Nucleus accumbens (tissue), 56 donors: Measurements from ENCODE around the gene NQO2.
"Not testable (repeated sequence)": the region's sequence is repeated elsewhere in the genome, so short reads cannot be mapped to it uniquely, and the experiment has no call there.

Experiments
- DNase-seq, 56 donors: peaks; one replicate each; lab custom pipeline; 2025; lab: John Stamatoyannopoulos, UW

NQO2 gene

DNA sequence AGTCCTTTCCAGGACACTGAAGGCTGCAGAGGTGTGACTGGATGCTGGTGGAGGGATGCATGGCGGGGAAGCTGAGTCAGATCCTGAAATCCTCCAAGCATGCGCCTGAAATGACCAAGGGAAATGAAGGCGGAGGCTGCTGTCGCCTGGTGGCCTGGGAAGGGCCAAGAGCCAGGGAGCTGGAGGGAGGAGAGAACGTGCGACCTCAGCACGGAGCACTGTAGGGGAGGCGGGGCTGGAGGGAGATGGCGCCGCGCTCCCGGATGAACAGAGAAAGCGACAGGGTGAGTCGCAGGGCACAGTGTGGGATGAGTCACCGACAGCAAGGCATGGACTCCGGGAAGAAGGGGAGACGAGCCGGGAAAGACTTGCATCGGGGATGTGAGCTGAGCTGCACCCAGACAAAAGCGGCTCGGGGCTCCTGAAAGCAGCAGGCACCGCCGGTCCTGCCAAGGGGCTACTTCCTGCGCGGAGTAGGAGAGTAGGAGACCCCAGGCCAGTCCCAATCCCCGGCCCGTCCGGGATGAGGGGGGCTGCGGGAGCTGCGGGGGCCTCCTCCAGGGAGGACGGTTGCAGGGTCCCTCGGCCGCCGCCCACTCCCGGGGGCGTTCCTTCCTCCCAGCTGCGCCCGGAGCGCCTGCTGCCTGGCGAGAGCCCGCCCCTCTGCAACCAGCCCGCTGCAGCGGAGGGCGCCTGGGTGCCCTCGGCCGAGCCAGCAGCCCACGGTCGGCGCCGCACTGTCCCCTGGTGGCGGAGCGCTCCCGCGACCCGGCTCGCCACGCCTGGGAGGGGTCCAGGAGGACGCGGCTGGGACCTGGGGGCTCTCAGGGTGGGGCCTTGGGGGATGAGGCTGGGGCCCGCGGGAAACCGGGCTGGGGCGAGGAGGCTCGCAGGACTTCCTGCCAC, 11.0 kb upstream of the NQO2 start:
- peak; percentile 70 to 98 (median 88) for DNase-seq

DNA sequence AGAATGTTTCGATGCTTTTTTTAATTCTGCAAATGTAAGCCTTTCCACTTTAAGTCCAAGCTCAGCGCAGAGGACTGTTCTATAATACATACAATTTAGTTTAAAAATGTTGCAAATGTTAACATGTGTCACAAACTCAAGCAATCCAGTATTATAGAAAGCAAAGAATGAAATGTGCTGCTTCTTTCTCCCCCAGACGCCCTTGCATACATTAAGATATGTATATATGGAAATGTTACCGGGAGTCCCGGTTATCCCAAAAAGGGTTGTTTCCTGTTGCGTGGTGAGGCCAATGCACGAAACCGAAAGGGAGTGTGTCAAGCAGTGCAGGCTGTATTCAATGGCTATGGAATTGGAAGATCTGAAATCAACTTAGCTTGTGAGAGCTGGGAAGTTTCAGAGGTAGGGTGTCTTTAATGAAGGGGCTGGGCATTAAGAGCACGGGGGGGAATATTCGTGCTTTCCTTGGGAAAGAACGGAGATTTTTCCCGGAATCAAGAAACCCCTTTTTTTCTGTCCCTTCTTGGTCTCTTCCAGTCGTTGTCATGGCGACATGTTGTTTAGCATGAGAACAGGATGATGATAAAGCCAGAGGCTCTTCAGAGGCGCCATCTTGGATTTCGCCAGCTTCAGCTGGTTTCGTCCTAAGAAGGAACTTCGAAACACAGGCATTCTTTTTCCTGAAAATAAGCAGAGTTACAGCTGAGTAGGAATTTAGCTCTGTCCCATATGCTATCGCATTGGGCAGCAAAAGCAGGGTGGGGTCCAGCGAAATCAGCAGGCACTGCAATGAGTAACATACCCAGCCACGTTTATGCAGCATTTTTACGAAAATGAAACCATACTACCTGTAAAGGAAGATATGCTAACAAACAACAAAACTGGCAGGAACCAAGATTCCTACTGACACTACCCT, 10.1 kb upstream of the NQO2 start:
- DNase-seq, result peak; percentile 21 to 98 (median 88)

DNA sequence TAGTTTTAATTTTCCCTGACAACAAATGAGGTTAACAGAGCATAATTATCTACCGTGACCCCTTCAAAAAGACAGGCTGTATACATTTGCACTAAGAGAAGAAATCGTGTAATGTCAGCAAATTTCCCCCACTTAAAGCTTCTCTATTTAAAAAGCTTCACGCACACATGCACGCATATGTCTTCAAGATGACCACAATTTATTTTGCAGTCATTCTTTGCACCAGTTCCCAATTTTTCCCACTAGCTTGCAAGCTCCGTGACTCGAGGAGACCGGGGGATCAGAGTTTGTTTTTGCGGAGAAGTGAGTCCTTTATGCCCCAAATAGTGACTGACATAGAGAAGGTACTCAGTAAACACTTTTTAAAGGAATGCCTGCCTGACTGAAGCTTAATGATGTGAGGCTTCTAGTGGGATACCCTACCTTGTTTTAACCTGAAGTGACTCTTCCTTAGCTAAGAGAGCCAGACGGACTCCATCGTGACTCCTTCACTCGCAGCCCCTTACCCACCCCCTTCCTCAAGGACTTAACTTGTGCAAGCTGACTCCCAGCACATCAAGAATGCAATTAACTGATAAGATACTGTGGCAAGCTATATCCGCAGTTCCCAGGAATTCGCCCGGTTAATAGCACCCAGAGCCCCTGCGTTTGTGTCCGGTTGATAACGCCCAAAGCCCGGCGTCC, 9.3 kb upstream of the NQO2 start:
- peak in 32 of 56 donors; percentile 8 to 74 (median 32) for DNase-seq

DNA sequence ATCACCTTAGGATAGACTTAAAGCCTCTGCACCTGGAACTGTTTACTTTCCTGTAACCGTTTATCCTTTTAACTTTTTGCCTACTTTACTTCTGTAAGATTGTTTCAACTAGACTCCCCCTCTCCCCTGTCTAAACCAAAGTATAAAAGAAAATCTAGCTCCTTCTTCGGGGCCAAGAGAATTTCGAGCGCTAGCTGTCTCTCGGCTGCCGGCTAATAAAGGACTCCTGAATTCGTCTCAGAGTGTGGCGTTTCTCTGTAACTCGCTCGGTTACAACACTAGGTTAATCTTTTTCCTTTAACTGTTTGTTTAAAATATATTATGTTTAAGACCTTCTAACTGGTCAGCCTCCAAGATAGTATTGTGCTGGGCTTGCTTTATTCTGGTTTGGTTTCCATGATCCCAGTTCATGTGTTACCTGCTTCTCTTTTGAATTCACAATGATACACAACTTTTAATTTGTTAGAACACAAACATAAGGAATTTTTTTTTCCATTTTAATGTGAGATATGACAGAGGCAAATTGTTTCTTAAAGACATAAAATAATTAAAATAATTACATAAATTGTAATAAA, 8.7 kb upstream of the NQO2 start:
- peak in 2 of 56 donors; percentile 40 to 63 for DNase-seq

DNA sequence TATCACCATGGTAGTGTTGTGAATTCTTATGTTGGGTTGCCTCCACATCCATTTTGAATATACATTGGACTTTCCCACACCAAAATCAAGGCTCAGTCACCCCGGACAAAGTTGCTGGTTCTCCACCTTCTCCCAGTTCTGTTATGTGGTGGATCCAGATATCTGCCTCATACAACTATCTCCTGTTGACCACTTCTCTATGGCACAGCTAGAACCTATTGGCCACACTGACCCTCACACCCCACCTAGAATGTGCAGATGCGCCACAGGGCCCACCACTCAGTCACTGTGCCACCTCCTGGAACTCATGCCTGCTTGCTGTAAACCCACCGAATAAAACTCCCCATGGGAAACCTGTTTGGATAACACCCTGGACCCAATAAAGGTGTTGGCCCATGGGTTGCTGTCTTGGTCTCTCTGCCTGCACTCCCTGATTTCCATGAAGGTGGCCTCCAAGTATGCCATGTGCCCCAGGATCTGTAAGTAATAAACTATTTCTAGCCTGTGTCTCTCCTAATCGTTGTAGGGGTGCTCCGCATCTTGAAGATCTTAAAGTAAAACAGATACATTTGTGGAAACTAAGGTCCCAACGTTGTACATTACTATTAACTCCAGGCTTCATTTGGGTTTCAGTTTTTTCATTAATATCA, 7.2 kb upstream of the NQO2 start:
- no peak for DNase-seq

DNA sequence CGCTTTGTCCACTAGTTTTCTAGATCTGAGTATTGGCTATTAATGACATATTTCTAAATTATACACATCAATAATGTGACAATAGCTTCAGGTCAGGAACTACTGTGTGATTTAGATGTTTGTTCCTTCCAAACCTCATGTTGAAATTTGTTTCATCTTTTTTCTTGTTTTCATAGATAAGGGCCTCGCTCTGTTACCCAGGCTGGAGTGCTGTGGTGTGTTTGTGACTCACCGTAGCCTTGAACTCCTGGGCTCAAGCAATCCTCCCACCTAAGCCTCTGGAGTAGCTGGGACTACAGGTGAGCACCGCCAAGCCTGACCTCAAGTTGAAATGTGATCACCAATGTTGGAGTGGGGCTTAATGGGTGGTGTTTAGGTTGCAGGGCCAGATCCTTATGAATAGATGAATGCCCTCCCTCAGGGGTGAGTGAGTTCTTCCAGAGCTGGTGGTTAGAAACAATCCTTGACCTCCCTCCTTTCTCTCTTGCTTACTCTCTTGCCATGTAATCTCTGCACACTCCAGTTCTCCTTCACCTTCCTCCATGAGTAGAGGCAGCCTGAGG, 5.9 kb upstream of the NQO2 start:
- DNase-seq, result no peak

DNA sequence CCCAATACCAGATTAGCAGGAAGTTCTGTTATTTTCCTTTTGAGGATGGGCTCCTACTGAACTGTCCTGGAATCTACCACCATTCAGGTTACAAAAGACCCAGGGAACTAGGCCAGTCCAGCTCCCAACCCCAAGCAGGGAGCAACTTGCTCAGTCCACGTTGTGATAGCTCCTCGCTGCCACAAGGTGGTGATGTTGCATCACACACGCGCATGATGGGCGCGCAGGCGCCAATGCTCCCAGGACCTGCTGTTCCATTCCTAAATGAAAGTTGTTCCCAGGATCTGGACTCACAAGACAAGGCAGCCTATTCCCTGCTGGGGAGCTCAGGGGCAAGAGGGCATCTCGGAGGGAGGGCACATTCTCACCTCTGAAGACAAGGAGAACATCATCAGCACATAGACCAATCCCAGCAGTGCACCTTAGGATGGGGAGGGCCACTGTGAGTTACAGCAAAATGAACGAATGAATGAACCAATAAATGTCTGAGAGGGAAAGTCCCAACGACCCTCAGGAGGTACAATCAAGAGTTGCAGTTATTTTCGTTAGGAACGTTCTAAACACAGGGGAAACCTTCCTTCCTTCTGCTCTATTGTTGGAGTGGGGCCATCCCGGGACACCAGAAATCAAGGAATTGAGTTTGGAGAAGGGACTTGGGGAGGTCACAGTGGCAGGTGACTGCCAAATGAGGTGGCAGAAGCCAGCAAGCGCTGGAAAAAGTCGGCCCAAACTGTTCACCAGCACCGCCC, 1.3 kb upstream of the NQO2 start:
- DNase-seq, result peak in 27 of 56 donors; percentile 8 to 60 (median 40)

DNA sequence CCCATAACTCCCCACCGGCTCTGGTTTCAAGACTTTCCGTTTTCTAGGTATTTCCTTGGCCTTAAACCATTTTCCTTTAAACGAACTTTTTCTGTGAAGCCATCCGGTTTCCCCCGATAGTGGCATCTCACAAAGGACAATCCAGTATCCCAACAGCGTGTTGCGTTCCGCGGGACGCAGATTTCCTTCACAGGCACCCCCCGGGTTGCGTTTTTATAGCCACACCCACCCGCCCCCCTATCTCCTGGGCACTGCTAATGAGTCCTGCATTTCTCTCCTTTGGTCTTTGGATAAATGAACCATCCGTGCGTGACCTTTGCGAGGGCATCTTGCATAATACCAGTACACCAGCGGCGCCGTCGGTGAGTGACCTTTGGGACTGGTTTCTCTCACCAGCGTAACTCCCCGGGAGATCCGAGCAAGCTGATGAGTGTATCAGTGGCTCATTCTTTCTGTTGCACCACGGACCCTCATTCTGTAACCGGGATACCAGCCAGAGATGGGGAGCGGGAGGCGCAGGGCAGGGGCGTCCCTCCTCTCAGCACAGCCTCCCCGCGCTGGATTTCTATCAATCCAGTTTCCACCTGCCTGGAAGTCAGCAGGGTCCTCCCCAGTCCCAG, 586 bp upstream of the NQO2 start:
- peak in 8 of 56 donors; percentile 36 to 77 (median 62) for DNase-seq

DNA sequence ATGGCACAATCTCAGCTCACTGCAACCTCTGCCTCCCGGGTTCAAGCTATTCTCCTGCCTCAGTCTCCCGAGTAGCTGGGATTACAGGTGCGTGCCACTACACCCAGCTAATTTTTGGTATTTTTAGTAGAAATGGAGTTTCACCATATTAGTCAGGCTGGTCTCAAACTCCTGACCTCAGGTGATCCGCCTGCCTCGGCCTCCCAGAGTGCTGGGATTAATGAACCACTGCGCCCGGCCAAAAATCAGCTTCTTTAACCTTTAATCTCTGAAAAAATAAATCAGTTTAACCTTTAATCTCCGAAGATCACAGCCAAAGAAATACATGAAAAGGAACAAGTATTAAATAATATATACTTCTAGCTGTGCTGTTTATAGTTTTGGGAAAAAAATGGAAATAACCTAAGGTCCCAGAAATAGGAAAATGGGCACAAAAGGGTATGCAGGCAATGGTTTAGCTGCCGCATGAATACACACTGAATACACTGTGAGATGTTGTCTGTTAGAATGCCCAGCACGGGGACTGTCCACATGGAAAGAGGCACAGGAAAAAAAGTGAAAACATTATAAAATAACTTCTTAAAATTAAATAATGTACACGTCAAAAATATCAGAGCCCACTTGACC, 1.6 kb downstream of the NQO2 start:
- DNase-seq, result no peak

DNA sequence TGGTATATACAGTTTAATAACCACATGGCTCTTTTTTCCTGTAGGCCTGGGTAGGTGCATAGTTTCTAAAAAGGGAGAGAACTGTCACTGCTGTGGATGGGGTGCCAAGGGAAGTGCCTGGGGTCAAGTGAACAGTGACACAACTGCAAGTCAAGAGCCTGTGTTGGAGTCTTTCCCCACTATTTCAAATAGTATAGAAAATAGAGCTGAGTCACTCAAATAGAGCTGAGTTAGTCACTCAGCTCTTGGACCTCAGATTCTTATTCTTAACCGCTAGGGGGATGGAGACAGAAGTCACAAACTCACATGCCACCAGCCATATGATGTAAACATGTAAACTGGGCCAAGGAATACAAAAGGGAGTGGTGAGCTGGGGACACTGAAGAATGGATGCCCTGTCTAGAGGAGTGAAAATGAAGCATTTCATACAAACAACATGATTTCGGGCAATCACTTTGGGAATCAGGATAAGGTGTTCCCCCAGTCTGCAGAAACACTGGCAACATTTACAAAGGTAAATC, 2.1 kb downstream of the NQO2 start:
- peak in 5 of 56 donors; percentile 10 to 31 (median 19) for DNase-seq

DNA sequence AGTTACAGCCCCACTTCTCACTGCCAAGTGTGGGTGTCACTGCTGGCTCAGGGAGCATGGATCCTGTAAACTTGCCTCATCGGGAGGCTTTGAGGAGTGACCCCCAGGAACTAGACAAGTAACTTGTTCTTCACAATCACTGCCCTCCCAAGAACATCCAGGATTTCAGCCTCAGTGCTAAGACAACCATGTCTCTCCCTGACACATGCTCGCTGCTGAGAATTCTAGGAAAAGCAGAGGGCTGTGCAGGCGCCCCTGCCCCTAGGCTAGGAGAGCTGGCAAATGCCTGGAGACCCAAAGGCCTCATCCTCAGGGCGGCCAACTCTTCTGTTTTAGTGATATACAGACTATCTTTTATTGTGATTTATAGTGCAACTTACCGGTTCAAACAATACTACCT, 3.5 kb downstream of the NQO2 start:
- not testable (repeated sequence) for DNase-seq

DNA sequence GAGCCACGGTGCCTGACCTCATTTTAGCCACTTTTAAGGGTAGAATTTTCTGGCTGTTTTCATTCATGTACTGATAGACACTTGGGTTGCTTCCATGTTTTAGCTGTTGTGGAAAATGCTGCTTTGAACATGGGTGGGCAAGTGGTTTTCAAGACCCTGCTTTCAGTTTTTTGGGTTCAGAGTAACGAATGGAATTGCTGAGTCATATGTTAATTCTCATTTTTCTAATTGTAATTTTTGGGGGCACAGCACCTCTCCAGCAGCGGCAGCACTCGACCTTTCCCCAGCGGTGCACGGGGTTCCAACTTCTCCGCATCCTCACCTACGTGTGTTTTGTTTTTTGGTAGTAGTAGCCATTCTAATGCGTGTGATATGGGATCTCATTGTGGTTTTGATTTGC, 5.4 kb downstream of the NQO2 start:
- DNase-seq, result no peak

DNA sequence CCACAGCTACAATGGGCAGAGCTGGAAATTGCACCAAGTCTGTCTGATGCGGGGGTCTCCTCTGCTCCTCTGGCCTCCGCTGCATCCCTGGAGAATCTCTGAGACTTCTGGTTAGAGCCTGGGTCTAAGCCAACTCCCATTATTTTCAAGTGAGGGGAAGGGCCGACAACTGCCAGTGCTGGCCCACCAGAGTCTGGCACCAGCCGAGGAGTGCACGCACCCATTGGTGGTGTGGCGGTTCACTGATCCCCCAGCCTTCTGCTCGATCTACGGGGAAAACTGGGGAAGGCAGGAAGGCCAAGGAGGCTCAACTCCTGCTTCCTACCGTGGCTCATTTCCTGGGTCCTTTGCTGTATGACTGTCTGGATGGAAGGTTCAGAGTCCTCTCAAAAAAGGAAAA, 6.2 kb downstream of the NQO2 start:
- DNase-seq, result no peak

DNA sequence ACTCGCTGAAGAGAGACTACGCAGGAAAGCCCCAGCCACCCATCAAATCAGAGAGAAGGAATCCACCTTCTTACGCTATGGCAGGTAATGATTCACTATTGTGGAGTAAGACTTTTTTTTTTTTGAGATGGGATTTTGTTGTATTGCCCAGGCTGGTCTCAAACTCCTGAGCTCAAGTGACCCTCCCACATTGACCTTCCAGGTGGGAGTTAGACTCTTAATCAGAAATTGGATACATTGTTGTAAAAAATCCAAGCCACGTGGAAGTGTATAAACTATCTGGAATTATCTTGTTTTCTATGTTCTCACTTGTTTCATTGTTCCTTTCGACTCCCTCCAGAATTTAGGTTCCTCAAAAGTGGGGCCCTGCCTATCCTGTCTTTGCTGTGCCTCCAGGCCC, 6.8 kb downstream of the NQO2 start:
- no peak for DNase-seq

DNA sequence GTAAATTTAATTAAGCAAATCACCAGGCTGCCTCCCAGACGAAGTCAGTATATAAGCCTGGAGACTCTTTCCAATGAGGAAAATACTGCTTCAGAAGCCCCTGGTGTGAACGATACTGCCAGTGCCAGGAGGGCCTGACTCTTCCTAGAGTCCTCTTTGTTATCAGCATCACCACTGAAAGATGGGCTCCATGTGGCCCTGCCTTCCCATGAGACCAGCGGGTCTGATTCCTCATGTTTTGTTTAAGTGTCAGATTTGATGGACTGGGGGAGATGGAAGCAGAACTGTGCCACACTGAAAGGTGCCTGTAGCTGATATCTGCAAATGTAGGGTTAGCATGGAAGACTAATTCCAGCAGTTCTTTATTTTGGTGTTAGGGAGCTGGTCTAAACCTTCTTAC, 7.9 kb downstream of the NQO2 start:
- DNase-seq, result no peak

DNA sequence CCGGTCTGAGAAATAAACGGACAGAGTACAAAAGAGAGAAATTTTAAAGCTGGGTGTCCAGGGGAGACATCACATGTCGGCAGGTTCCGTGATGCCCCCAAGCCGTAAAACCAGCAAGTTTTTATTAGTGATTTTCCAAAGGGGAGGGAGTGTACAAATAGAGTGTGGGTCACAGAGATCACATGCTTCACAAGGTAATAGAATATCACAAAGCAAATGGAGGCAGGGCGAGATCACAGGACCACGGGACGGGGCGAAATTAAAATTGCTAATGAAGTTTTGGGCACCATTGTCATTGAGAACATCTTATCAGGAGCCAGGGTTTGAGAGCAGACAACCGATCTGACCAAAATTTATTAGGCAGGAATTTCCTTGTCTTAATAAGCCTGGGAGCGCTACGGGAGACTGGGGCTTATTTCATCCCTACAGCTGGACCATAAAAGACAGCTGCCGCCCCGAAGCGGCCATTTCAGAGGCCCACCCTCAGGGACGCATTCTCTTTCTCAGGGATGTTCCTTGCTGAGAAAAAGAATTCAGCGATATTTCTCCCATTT, 9.1 kb downstream of the NQO2 start:
- not testable (repeated sequence) for DNase-seq

DNA sequence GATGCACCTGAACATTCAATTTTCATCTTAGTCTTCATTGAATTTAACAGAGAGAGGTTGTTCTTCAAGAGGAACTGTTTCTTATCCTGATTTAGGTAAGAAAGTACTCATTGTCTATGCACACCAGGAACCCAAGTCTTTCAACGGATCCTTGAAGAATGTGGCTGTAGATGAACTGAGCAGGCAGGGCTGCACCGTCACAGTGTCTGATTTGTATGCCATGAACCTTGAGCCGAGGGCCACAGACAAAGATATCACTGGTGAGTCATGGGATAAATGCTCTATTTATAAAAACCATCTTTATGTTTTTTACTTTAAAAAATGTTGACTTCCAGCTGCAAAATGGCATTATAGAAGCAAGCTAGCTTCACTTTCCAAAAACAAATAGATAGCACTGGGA, 10.2 kb downstream of the NQO2 start:
- DNase-seq, result no peak
